Mammary epithelial cell (primary cell): Measurements from ENCODE around the gene PHC2.

Experiments used
- EZH2 ChIP-seq: IDR thresholded peaks from 2 replicates; pipeline ENCODE4 v1.6.1; 2012; ENCODE audit warnings: low read length, inconsistent platforms, borderline replicate concordance
- TF ChIP-seq, protein P1 (sequence below), 2 donors: IDR thresholded peaks in 1 of 2; conservative IDR thresholded peaks in 1 of 2; 2 replicates each; pipeline ENCODE4 v1.5.1; 2011 to 2012; ENCODE audit warnings: inconsistent platforms in 2 of 2, low read length in 2 of 2, mild to moderate bottlenecking in 2 of 2, control low read depth in 1 of 2, low read depth in 1 of 2; ENCODE audit not compliant: insufficient read depth in 1 of 2; ENCODE audit errors: extremely low read depth in 1 of 2

DNA sequence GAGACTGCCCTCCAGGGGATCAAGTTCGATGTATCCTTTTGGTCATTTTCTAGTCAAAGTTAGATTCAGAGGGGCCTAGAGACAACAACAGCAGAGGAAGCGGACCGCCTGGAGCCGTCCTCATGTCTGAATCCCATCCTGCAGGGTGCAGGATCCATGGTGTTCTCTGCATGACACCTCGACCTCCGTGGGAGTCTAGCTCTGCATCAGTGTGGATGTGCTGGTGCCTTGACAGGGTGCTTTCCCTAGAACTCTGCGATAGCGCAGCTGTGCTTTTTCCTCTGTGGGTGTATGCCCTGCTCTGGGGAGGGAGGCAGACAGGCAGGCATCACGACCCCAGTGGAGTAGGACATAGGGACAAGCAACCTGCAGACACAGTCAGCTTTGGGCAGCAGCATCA is 61.8 kb downstream of the PHC2 start:
- TF ChIP-seq, protein P1, sequence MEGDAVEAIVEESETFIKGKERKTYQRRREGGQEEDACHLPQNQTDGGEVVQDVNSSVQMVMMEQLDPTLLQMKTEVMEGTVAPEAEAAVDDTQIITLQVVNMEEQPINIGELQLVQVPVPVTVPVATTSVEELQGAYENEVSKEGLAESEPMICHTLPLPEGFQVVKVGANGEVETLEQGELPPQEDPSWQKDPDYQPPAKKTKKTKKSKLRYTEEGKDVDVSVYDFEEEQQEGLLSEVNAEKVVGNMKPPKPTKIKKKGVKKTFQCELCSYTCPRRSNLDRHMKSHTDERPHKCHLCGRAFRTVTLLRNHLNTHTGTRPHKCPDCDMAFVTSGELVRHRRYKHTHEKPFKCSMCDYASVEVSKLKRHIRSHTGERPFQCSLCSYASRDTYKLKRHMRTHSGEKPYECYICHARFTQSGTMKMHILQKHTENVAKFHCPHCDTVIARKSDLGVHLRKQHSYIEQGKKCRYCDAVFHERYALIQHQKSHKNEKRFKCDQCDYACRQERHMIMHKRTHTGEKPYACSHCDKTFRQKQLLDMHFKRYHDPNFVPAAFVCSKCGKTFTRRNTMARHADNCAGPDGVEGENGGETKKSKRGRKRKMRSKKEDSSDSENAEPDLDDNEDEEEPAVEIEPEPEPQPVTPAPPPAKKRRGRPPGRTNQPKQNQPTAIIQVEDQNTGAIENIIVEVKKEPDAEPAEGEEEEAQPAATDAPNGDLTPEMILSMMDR (conservative IDR thresholded peaks at IDR 0.05 in 1 of 2, IDR thresholded peaks at IDR 0.05 in 1 of 2; ENCODE audit: extremely low read depth in 1 of 2, insufficient read depth in 1 of 2, low read depth in 1 of 2, low read length in 2 of 2) = no peak
- no peak for TF ChIP-seq EZH2
